ENCODE measurements around the gene PTRHD1.
"Not testable (repeated sequence)": the region's sequence is repeated elsewhere in the genome, so short reads cannot be mapped to it uniquely, and the experiment has no call there.

PTRHD1 gene

GRCh38 chr2:24809316-24810007, 16.3 kb upstream of the PTRHD1 start:
- no peak for DNase-seq (ENCODE audit: low spot score)

DNA sequence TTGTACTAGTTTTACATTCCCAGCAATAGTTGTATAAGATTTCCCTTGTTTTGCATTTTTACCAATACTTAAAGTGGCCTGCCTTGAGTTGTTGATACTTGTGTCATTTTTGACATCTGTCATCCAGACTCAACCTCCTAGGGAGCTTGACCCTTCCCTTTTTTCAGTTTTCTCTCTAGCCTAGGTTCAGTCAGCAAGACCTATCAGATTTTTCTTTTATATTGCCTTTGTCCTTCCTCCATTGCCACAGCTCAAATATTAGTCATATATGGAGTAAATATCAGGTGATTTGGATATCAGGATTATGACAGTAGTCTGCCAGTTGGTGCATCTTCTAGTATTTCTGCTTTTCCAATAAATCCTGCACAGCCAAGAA, 13.5 kb upstream of the PTRHD1 start:
- DNase-seq (ENCODE audit: low spot score), result no peak

DNA sequence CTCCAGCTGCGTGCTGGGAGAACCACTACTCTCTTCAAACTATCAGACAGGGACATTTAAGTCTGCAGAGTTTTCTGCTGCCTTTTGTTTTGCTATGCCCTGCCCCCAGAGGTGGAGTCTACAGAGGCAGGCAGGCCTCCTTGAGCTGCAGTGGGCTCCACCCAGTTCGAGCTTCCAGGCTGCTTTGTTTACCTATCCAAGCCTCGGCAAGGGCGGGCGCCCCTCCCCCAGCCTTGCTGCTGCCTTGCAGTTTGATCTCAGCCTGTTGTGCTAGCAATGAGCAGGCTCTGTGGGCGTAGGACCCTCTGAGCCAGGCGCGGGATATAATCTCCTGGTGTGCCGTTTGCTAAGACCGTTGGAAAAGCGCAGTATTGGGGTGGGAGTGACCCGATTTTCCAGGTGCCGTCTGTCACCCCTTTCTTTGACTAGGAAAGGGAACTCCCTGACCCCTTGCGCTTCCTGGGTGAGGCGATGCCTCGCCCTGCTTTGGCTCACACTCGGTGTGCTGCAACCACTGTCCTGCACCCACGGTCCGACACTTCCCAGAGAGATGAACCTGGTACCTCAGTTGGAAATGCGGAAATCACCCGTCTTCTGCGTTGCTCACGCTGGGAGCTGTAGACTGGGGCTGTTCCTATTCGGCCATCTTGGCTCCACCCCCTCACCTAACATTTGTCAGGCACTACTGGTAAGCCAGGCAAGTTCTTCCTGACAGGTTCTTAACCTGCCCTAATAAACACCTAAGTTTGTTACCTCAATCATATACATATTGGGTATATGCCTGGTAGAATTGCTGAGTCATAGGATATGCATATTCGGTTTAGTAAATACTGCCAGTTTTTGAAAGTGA, 12.8 kb upstream of the PTRHD1 start:
- not testable (repeated sequence) for DNase-seq (ENCODE audit: low spot score)

DNA sequence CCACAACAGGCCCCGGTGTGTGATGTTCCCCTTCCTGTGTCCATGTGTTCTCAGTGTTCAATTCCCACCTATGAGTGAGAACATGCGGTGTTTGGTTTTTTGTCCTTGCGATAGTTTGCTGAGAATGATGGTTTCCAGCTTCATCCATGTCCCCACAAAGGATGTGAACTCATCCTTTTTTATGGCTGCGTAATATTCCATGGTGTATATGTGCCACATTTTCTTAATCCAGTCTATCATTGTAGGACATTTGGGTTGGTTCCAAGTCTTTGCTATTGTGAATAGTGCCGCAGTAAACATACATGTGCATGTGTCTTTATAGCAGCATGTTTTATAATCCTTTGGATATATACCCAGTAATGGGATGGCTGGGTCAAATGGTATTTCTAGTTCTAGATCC, 7.3 kb upstream of the PTRHD1 start:
- not testable (repeated sequence) for DNase-seq (ENCODE audit: low spot score)

DNA sequence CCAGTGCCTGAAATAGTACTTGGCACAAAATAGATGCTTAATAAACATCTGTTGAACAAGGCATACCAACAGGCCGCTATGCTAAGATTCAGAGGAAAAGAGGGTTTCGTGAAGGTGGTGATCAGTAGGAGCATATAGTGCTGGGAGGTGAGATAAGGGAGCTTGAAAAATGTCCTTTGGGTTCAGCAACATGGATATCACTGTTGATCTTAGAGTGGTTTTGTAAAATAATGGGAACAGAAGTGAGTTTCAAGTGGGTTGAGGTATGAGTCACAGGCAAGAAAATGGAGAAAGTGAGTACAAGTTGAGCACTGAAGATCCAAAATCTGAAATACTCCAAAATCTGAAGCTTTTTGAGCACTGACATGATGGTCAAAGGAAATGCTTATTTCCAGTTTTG, 4.5 kb upstream of the PTRHD1 start:
- DNase-seq (ENCODE audit: low spot score), result no peak

DNA sequence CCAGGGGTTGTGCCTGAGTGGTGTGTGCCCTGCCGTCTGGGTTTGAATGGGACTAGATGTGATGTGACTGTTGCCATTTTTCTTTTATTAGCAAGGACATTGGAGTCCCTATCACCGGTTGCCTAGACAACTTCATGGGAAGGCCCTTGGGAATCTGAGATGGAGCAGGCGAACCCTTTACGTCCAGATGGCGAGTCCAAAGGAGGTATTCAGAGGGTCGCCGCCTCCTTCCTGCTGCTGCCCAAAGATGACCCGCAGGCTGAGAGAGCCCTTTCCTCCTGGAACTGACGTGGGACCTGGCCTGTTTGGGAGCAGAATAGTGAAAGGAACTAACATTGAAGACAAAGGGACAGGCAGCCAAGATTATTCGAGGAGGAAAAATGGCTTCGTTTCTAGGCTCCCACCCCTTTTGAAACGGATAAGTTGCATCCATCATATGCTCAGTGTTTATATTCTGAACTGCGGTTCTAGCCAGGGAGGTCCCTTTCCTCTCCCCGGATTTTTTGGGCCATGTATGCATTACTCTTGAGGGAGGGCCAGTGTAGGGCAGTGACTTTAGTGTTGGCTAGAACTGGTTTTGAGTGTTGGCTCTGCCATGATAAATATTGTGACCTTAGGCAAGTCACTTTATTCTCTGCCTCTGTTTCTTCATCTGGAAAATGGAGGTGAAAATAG, 707 bp upstream of the PTRHD1 start:
- DNase-seq (ENCODE audit: low spot score), result peak; percentile 18

DNA sequence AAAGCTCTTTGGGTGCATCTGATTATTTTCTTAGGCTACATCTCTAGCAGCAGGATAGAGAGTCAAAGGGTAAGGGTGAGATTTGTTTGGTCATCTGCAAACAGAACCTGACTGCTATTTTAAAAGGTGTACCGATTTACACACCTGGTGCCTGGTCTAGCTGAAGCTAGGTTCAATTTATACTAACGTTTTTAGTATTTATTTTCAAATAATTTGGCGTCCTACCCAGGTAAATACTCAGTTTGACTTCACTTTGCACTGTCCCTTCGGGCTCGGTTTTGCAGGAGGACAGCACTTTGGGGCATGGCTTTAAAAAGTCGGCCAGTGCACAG, 683 bp downstream of the PTRHD1 start:
- DNase-seq (ENCODE audit: low spot score), result no peak

DNA sequence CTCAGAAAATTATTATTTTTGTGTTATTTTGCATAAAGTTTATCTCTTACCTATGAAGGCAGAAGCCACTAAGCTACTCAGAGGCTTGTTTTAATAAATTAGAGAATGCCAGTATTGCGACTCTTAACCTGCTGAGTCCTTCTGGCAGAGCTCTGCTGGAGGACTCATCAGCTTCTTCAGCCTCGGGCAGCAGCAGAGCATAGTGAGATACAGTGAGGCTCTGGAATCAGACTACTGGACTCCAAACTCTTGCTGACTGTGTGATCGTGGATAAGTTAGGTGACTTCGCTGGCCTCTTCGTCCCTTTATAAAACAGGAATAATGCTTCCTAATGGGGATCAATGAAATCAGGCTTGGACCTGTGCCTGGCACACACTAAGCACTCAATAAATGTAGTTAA, 1.7 kb downstream of the PTRHD1 start:
- no peak for DNase-seq (ENCODE audit: low spot score)

DNA sequence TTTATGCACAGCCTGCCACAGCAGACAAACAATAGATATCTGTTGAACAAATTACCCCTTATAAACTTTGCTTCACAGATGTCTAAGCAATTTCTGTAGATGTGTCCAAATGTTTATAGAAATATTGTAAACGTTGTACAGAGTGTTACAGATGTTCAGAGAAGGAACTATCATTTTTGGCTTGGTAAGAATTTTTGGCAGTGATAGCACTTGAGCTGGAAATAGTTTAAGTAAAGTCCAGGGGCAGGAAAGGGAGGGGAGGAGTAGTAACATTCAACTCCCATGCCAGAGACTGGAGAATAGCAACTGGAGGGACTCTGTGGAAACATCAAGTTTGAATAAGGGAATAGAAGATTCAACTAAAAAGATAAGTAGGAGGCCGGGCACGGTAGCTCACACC, 4.4 kb downstream of the PTRHD1 start:
- no peak for DNase-seq (ENCODE audit: low spot score)

- no peak for DNase-seq (ENCODE audit: low spot score)
These were observed 5.7 kb downstream of the PTRHD1 start for GRCh38 chr2:24787532-24787931.

- DNase-seq (ENCODE audit: low spot score), result no peak
These were observed 7.4 kb downstream of the PTRHD1 start for GRCh38 chr2:24785671-24786321.

- no peak for DNase-seq (ENCODE audit: low spot score)
These were observed 9.6 kb downstream of the PTRHD1 start for GRCh38 chr2:24783641-24784040.

- DNase-seq (ENCODE audit: low spot score), result no peak
These were observed 14.1 kb downstream of the PTRHD1 start for GRCh38 chr2:24779116-24779515.

DNA sequence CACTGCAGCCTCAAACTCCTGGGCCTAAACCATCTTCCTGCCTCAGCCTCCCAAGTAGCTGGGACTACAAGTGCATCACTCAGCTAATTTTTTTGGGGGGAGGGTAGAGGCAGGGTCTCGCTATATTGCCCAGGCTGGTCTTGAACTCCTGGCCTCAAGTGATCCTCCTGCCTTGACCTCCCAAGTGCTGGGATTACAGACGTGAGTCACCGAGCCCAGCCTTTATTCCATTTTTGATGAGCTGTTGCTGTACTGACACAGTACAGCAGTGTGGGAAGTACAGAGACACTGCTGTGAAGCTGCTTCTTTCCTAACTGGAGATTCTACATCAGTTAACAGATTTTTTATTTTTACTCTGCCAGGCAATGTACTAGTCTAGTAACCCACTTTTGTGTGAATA, 18.8 kb downstream of the PTRHD1 start:
- no peak for DNase-seq (ENCODE audit: low spot score)

- no peak for DNase-seq (ENCODE audit: low spot score)
These were observed 21.2 kb downstream of the PTRHD1 start for GRCh38 chr2:24771764-24772586.

DNA sequence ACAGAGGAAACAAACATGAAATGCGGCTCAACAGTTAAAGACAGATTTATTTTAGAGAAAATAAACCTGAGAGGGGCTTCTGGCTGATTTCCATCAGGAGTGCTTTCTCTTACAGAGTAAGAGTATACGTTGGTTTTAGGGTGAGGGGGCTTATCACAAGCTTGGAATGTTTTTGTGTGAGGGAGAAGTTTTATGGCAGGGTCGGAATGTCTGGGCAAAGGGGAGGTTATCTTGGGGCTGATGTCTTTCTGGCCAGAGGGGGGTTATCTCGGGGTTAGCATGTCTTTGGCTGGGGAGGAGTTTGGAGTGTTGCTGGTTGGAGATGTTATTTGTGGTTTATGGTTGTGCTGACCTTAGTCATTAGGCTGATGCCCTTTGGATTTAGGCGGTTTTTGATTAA, 22.1 kb downstream of the PTRHD1 start:
- no peak for DNase-seq (ENCODE audit: low spot score)

- no peak for DNase-seq (ENCODE audit: low spot score)
These were observed 24.6 kb downstream of the PTRHD1 start for GRCh38 chr2:24768601-24769000.

GRCh38 chr2:24768013-24768412, 25.2 kb downstream of the PTRHD1 start:
- no peak for DNase-seq (ENCODE audit: low spot score)

DNA sequence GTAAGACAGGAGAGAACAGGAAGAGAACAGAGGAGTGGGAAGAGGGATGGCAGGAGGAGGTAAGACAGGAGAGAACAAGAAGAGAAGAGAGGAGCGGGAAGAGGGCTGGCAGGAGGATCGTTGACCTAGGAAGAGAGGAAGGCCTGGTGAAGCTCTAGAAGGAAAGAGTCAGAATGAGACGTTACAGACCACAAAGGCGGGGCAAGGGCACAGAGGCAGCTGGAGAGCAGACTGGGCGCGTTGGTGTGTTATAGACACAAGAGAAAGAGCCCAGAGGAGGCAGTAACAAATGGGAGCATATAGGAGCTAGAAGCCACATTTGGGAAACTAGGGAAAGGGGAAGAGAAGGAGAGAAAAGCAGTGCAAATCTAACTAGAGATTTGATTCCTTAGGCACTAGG, 26.6 kb downstream of the PTRHD1 start:
- peak; percentile 35 for DNase-seq (ENCODE audit: low spot score)

DNA sequence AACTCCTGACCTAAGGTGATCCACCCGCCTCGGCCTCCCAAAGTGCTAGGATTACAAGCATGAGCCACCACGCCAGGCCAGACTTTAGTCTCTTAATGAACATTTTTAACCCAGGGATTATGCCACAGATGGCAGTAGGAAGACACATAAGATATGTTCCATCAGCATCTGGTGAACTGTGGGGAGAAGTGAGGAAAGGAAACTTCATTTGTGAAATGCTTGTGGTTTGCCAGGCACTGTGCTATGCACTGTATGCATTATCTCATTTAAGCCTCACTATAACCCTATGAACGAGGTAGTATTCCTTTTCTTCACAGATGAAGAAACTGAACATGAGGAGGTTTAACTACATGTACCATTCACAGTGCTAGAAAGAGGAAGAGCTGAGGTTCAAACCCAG, 29.3 kb downstream of the PTRHD1 start:
- no peak for DNase-seq (ENCODE audit: low spot score)

DNA sequence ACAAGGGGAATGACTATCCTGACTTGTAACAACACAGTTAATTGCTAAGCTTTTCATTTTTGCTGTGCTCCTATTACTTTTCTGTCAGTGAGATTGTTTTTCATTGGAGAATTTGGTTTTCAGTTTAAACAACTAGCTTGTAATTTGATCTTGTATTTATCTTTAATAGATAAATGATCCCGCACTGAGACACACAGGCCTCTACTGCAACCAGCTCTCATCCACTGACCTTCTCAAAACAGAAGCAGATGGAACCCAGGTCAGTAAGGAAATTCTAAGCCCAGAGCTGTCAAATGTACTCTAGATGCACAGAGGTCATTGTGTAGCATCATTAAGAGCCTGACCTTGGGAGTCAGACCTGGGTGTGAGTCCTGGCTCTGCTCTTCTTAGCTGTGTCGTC, 30.7 kb downstream of the PTRHD1 start:
- no peak for DNase-seq (ENCODE audit: low spot score)

- DNase-seq (ENCODE audit: low spot score), result no peak
These were observed 31.3 kb downstream of the PTRHD1 start for GRCh38 chr2:24761866-24762265.
